PC-3 (cell line): ENCODE data around the gene SIAE. TPM values are rescaled to one million over a fixed set of nuclear protein-coding genes. Genes with fewer than 3 reads are reported as not detected.

ENCODE experiments used
- ATAC-seq: fragments of 200-7000 bp; cut with Tn5 transposase; 2 replicates; pipeline ENCODE4 v1.9.1; 2020; ENCODE audit warnings: mild to moderate bottlenecking, moderate library complexity
- BruUV-seq: library from RNA; stranded (reverse); fragments of 400-500 nt; replicated peaks from 2 replicates; lab custom pipeline; 2021; lab: Mats Ljungman, UMichigan
- CTCF ChIA-PET: fragments of 300-600 bp; sonication (Branson Sonifier 250); formaldehyde crosslinking; loops from one replicate; lab custom pipeline; 2022; ENCODE audit warnings: antibody characterized with exemption; lab: Charles Lee
- POLR2A ChIA-PET: fragments of 300-600 bp; sonication (Branson Sonifier 250); formaldehyde crosslinking; loops from one replicate; lab custom pipeline; 2022; ENCODE audit warnings: antibody characterized with exemption; ENCODE audit not compliant: unreplicated experiment; lab: Charles Lee
- DNase-seq: peaks from one replicate; pipeline ENCODE4 v3.0.0-alpha.2; 2015
- H2AFZ ChIP-seq: fragments of 300-600 bp; sonication (generic); 2 replicates; pipeline ENCODE4 v1.6.0; 2016; ENCODE audit warnings: antibody characterized with exemption, low read length
- H3F3A ChIP-seq: fragments of 300-600 bp; sonication (generic); one replicate; pipeline ENCODE4 v1.6.0; 2017; ENCODE audit warnings: antibody characterized with exemption, low read length, control low read depth, mild to moderate bottlenecking; ENCODE audit not compliant: unreplicated experiment
- H3K27ac ChIP-seq: fragments of 300-600 bp; sonication (generic); 2 replicates; pipeline ENCODE4 v1.5.1; 2016; ENCODE audit warnings: mild to moderate bottlenecking, low read length
- H3K27me3 ChIP-seq: fragments of 300-600 bp; sonication (generic); 2 replicates; pipeline ENCODE4 v1.6.1; 2016; ENCODE audit warnings: low read length, mixed read lengths
- H3K36me3 ChIP-seq: fragments of 300-600 bp; sonication (generic); 2 replicates; pipeline ENCODE4 v1.6.1; 2016; ENCODE audit warnings: low read depth, mixed run types, low read length, mixed read lengths
- H3K4me1 ChIP-seq: fragments of 300-600 bp; sonication (generic); 2 replicates; pipeline ENCODE4 v1.5.1; 2016; ENCODE audit warnings: low read length; ENCODE audit not compliant: insufficient read depth
- H3K4me2 ChIP-seq: fragments of 300-600 bp; sonication (generic); 2 replicates; pipeline ENCODE4 v1.6.0; 2016; ENCODE audit warnings: low read length
- H3K4me3 ChIP-seq: fragments of 300-600 bp; sonication (generic); 2 replicates; pipeline ENCODE4 v1.5.1; 2016; ENCODE audit warnings: mild to moderate bottlenecking, low read length, mixed read lengths
- H3K79me2 ChIP-seq: fragments of 300-600 bp; sonication (generic); 2 replicates; pipeline ENCODE4 v1.6.1; 2017; ENCODE audit warnings: low read length, mixed read lengths
- H3K9ac ChIP-seq: fragments of 300-600 bp; sonication (generic); 2 replicates; pipeline ENCODE4 v1.6.0; 2016; ENCODE audit warnings: mild to moderate bottlenecking, low read length
- H3K9me2 ChIP-seq: fragments of 300-600 bp; sonication (generic); replicated peaks from 2 replicates; pipeline ENCODE4 v1.6.1; 2016; ENCODE audit warnings: mixed run types, low read length, mixed read lengths
- H3K9me3 ChIP-seq: fragments of 300-600 bp; sonication (generic); 2 replicates; pipeline ENCODE4 v1.6.1; 2016; ENCODE audit warnings: low read length, mixed read lengths
- H4K20me1 ChIP-seq: fragments of 300-600 bp; sonication (generic); 2 replicates; pipeline ENCODE4 v1.6.1; 2016; ENCODE audit warnings: low read length, mixed read lengths
- CTCF ChIP-seq: fragments of 300-600 bp; sonication (generic); conservative IDR thresholded peaks from 2 replicates; pipeline ENCODE4 v1.5.1; 2017; ENCODE audit warnings: antibody characterized with exemption, low read depth, mild to moderate bottlenecking, low read length
- EZH2 ChIP-seq: fragments of 300-600 bp; sonication (generic); IDR thresholded peaks from one replicate; pipeline ENCODE4 v1.6.1; 2017; ENCODE audit warnings: antibody characterized with exemption, mild to moderate bottlenecking, low read length; ENCODE audit not compliant: unreplicated experiment
- EZH2phosphoT487 ChIP-seq: fragments of 300-600 bp; sonication (generic); IDR thresholded peaks from 2 replicates; pipeline ENCODE4 v1.6.1; 2018; ENCODE audit warnings: mild to moderate bottlenecking, antibody characterized with exemption, low read length, borderline replicate concordance
- intact Hi-C: fragments of 100-400 bp; cut with micrococcal nuclease; formaldehyde crosslinking; loops from 2 replicates; pipeline ENCODE4 v1.9.0; 2023
- total RNA-seq: library from RNA; depleted of rRNA; stranded (reverse); fragments of >200 nt; gene quantifications from 2 replicates; pipeline ENCODE4 v1.2.3, GENCODE V29; 2014

SIAE gene
- total RNA-seq, 1 experiment from 2014 or later: 17.6 TPM

GRCh38 chr11:124667601-124668000, 5.9 kb downstream of the SIAE start:
- Histone ChIP-seq H2AFZ (no peak overlapping the region), H3K4me2 (no peak overlapping the region), H4K20me1 (no peaks in the 10 kb centered on the region), H3K27ac (no peak overlapping the region), H3K4me1 (peaks cover 2% of the 10 kb centered on the region), H3K9ac (no peak overlapping the region), H3K36me3 (no peaks in the 10 kb centered on the region), H3K79me2 (peaks cover 2% of the 10 kb centered on the region), H3K9me2 (no peaks in the 10 kb centered on the region), H3K27me3 (no peaks in the 10 kb centered on the region), H3F3A (no peaks in the 10 kb centered on the region), H3K4me3 (no peak overlapping the region), H3K9me3 (no peaks in the 10 kb centered on the region)
- POLR2A ChIA-PET: no interaction called here
- no peak for DNase-seq
- no peak for ATAC-seq
- BruUV-seq: no TSS peak
- no peak for TF ChIP-seq CTCF
- no peak for TF ChIP-seq EZH2
- no peak for TF ChIP-seq EZH2phosphoT487
- intact Hi-C loops: no loop called here
- CTCF ChIA-PET: no interaction called here

GRCh38 chr11:124663861-124664260, 9.7 kb downstream of the SIAE start:
- ChIA-PET CTCF (no interaction called here), POLR2A (no interaction called here)
- no peaks in the 10 kb centered on the region for H3F3A ChIP-seq
- intact Hi-C loops: no loop called here
- no peaks in the 10 kb centered on the region for H3K27me3 ChIP-seq
- no peak for TF ChIP-seq EZH2
- TF ChIP-seq EZH2phosphoT487: no peak
- no peak for TF ChIP-seq CTCF
- H3K9me2 ChIP-seq: no peaks in the 10 kb centered on the region
- no peak for DNase-seq
- no peak overlapping the region for H3K4me2 ChIP-seq
- no peaks in the 10 kb centered on the region for H3K79me2 ChIP-seq
- no peak overlapping the region for H3K4me3 ChIP-seq
- peaks cover 4% of the 10 kb centered on the region; the same call in 1 of the 2 replicates for H3K36me3 ChIP-seq
- H2AFZ ChIP-seq: no peak overlapping the region
- H3K9ac ChIP-seq: no peak overlapping the region
- BruUV-seq: no TSS peak
- no peak overlapping the region for H3K27ac ChIP-seq
- H3K4me1 ChIP-seq: no peaks in the 10 kb centered on the region
- H3K9me3 ChIP-seq: no peaks in the 10 kb centered on the region
- ATAC-seq: no peak
- no peaks in the 10 kb centered on the region for H4K20me1 ChIP-seq

- DNase-seq (no peak), ATAC-seq (no peak)
- no TSS peak for BruUV-seq
- Histone ChIP-seq H3K4me1 (no peaks in the 10 kb centered on the region), H3K4me3 (no peak overlapping the region), H2AFZ (no peak overlapping the region), H3F3A (no peaks in the 10 kb centered on the region), H3K27me3 (no peaks in the 10 kb centered on the region), H4K20me1 (no peaks in the 10 kb centered on the region), H3K9me2 (no peaks in the 10 kb centered on the region), H3K27ac (no peak overlapping the region), H3K4me2 (no peak overlapping the region), H3K9ac (no peak overlapping the region), H3K9me3 (no peaks in the 10 kb centered on the region), H3K36me3 (peaks cover 4% of the 10 kb centered on the region; the same call in 1 of the 2 replicates), H3K79me2 (no peaks in the 10 kb centered on the region)
- POLR2A ChIA-PET: no interaction called here
- CTCF ChIA-PET: no interaction called here
- intact Hi-C loops: no loop called here
- TF ChIP-seq EZH2: no peak
- no peak for TF ChIP-seq CTCF
- TF ChIP-seq EZH2phosphoT487: no peak
These were observed 11.4 kb downstream of the SIAE start for GRCh38 chr11:124662106-124662505.
